ENCODE results near the gene MIF.
A peak's percentile ranks its signal among the peaks of the same experiment; 100 is the strongest.
"Not testable (repeated sequence)": the region's sequence is repeated elsewhere in the genome, so short reads cannot be mapped to it uniquely, and the experiment has no call there.

The MIF gene

GRCh38 chr22:23877566-23877965 lies 16.6 kb upstream of the MIF start:
- DNase-seq (ENCODE audit: low read depth in 2 of 2) = no peak

GRCh38 chr22:23878219-23878618 lies 16.0 kb upstream of the MIF start:
- no peak for DNase-seq (ENCODE audit: low read depth in 2 of 2)

GRCh38 chr22:23882370-23882769 lies 11.8 kb upstream of the MIF start:
- no peak for DNase-seq (ENCODE audit: low read depth in 2 of 2)

GRCh38 chr22:23883658-23884057 lies 10.5 kb upstream of the MIF start:
- no peak for DNase-seq (ENCODE audit: low read depth in 2 of 2)

GRCh38 chr22:23884140-23884539 lies 10.0 kb upstream of the MIF start:
- DNase-seq (ENCODE audit: low read depth in 2 of 2) = no peak

- DNase-seq (ENCODE audit: low read depth in 2 of 2) = no peak
Measured at GRCh38 chr22:23888615-23889401, 5.4 kb upstream of the MIF start.

GRCh38 chr22:23889620-23890019 lies 4.6 kb upstream of the MIF start:
- DNase-seq (ENCODE audit: low read depth in 2 of 2) = no peak

GRCh38 chr22:23891726-23892125 lies 2.5 kb upstream of the MIF start:
- DNase-seq (ENCODE audit: low read depth in 2 of 2) = no peak

- no peak for DNase-seq (ENCODE audit: low read depth in 2 of 2)
Measured at GRCh38 chr22:23892130-23892529, 2.1 kb upstream of the MIF start.

- DNase-seq (ENCODE audit: low read depth in 2 of 2) = no peak
Measured at GRCh38 chr22:23892706-23893105, 1.5 kb upstream of the MIF start.

GRCh38 chr22:23893121-23893944 lies 850 bp upstream of the MIF start:
- DNase-seq (ENCODE audit: low read depth in 2 of 2) = no peak

- DNase-seq (ENCODE audit: low read depth in 2 of 2) = peak; percentile 9 to 23
Measured at GRCh38 chr22:23894710-23895598, 771 bp downstream of the MIF start.

- DNase-seq (ENCODE audit: low read depth in 2 of 2) = no peak
Measured at GRCh38 chr22:23895599-23896144, 1.5 kb downstream of the MIF start.

GRCh38 chr22:23896166-23896522 lies 2.0 kb downstream of the MIF start:
- no peak for DNase-seq (ENCODE audit: low read depth in 2 of 2)

- no peak for DNase-seq (ENCODE audit: low read depth in 2 of 2)
Measured at GRCh38 chr22:23896523-23897186, 2.5 kb downstream of the MIF start.

- DNase-seq (ENCODE audit: low read depth in 2 of 2) = no peak
Measured at GRCh38 chr22:23897320-23897719, 3.1 kb downstream of the MIF start.

- DNase-seq (ENCODE audit: low read depth in 2 of 2) = no peak
Measured at GRCh38 chr22:23898006-23898974, 4.1 kb downstream of the MIF start.

GRCh38 chr22:23899042-23899745 lies 5.0 kb downstream of the MIF start:
- DNase-seq (ENCODE audit: low read depth in 2 of 2) = no peak

GRCh38 chr22:23900227-23900626 lies 6.0 kb downstream of the MIF start:
- not testable (repeated sequence) for DNase-seq (ENCODE audit: low read depth in 2 of 2)
